Ureter (tissue), 1 donor: ENCODE data around the gene IFIT3. TPM values are rescaled to one million over a fixed set of nuclear protein-coding genes. Genes with fewer than 3 reads are reported as not detected.

ENCODE experiments used
- total RNA-seq: library from RNA; stranded (reverse); gene quantifications from one replicate; pipeline ENCODE4 v1.2.4, GENCODE V29; 2023
- donor health status: DM: yes; HTN: yes; CAD: no.

IFIT3 gene
- total RNA-seq, 1 donor from 2014 or later: 10.2 TPM

Other genes starting within 250 kb of the IFIT3 start
- 3.6 TPM for gene CH25H, start 120.7 kb upstream of the IFIT3 start, total RNA-seq
- gene LIPA, start 76.2 kb upstream of the IFIT3 start, total RNA-seq: 55.7 TPM
- 4.0 TPM for gene IFIT2, start 26.0 kb upstream of the IFIT3 start, total RNA-seq
- not detected for gene IFIT1B, start 50.1 kb downstream of the IFIT3 start, total RNA-seq
- gene IFIT1, start 64.6 kb downstream of the IFIT3 start, total RNA-seq: 4.1 TPM
- 17.4 TPM for gene IFIT5, start 86.6 kb downstream of the IFIT3 start, total RNA-seq
- gene SLC16A12, start 207.6 kb downstream of the IFIT3 start, total RNA-seq: 0.08 TPM